ENCODE data around the gene GDI1. TPM values are rescaled to one million over a fixed set of nuclear protein-coding genes. Genes with fewer than 3 reads are reported as not detected.

The GDI1 gene
- total RNA-seq, 4 donors from 2014 or later: 45.3 to 89.7 (median 61.6) TPM

DNA sequence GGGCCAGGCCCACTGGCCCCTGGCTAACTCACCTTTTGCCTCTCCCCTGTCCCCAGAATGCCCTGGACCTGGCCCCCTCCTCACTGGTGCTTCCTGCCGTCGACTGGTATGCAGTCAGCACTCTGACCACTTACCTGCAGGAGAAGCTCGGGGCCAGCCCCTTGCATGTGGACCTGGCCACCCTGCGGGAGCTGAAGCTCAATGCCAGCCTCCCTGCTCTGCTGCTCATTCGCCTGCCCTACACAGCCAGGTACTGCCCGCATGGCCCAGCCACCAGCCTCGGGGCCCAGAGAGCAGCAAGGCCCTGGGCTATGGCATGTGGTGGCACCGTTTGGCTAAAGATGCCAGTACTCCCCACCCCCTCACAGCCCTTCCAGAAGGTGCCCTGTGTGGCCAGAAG is 4.7 kb upstream of the GDI1 start:
- TF ChIP-seq, protein P1, sequence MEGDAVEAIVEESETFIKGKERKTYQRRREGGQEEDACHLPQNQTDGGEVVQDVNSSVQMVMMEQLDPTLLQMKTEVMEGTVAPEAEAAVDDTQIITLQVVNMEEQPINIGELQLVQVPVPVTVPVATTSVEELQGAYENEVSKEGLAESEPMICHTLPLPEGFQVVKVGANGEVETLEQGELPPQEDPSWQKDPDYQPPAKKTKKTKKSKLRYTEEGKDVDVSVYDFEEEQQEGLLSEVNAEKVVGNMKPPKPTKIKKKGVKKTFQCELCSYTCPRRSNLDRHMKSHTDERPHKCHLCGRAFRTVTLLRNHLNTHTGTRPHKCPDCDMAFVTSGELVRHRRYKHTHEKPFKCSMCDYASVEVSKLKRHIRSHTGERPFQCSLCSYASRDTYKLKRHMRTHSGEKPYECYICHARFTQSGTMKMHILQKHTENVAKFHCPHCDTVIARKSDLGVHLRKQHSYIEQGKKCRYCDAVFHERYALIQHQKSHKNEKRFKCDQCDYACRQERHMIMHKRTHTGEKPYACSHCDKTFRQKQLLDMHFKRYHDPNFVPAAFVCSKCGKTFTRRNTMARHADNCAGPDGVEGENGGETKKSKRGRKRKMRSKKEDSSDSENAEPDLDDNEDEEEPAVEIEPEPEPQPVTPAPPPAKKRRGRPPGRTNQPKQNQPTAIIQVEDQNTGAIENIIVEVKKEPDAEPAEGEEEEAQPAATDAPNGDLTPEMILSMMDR (IDR thresholded peaks at IDR 0.05; ENCODE audit: low read depth): no peak

DNA sequence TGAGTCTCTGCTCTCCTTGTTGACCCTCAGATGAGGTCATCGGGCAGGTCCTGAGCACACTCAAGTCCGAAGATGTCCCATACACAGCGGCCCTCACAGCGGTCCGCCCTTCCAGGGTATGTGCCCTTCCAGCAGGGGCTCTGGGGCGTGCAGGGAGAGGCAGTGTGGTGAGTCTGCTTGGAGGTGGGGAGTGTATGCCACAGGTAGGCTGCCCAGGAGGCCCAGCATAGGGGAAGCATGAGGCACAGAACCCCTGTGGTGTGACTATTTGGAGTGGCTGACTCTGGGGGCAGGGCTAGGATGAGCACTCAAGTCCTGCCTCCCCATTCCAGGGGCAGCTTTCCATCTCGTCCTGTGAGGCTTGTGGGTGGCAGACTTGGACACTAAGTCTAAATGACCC is 3.3 kb upstream of the GDI1 start:
- TF ChIP-seq, protein P1 (IDR thresholded peaks at IDR 0.05; ENCODE audit: low read depth): no peak

- TF ChIP-seq, protein P1 (IDR thresholded peaks at IDR 0.05; ENCODE audit: low read depth): no peak
These were observed 2.4 kb upstream of the GDI1 start for GRCh38 chrX:154434394-154435168.

GRCh38 chrX:154435171-154435733 is 1.7 kb upstream of the GDI1 start:
- TF ChIP-seq, protein P1 (IDR thresholded peaks at IDR 0.05; ENCODE audit: low read depth): no peak

- TF ChIP-seq, protein P1 (IDR thresholded peaks at IDR 0.05; ENCODE audit: low read depth): no peak
These were observed 476 bp upstream of the GDI1 start for GRCh38 chrX:154436374-154436982.

- TF ChIP-seq, protein P1 (IDR thresholded peaks at IDR 0.05; ENCODE audit: low read depth): no peak
These were observed 1.3 kb downstream of the GDI1 start for GRCh38 chrX:154437971-154438893.

Data from subcutaneous adipose tissue (tissue), 4 donors.